Glutamatergic neuron (in vitro differentiated cells): ENCODE measurements around the gene CENPU. TPM values are rescaled to one million over a fixed set of nuclear protein-coding genes. Genes with fewer than 3 reads are reported as not detected.
"Not testable (repeated sequence)": the region's sequence is repeated elsewhere in the genome, so short reads cannot be mapped to it uniquely, and the experiment has no call there.

Experiments
- DNase-seq: peaks from one replicate; pipeline ENCODE4 v3.0.0; 2022
- H3K27ac Mint-ChIP-seq: one replicate; pipeline ENCODE4 v1.8.0; 2020; ENCODE audit warnings: mild to moderate bottlenecking, mixed read lengths, inconsistent platforms; ENCODE audit not compliant: unreplicated experiment
- H3K27me3 Mint-ChIP-seq: one replicate; pipeline ENCODE4 v1.8.0; 2020; ENCODE audit warnings: mild to moderate bottlenecking, moderate library complexity, mixed read lengths, inconsistent platforms; ENCODE audit not compliant: unreplicated experiment
- H3K36me3 Mint-ChIP-seq: one replicate; pipeline ENCODE4 v1.8.0; 2020; ENCODE audit warnings: mild to moderate bottlenecking, mixed read lengths, inconsistent platforms; ENCODE audit not compliant: unreplicated experiment
- H3K4me1 Mint-ChIP-seq: one replicate; pipeline ENCODE4 v1.8.0; 2020; ENCODE audit warnings: mild to moderate bottlenecking, low read depth, mixed read lengths, inconsistent platforms; ENCODE audit not compliant: unreplicated experiment
- H3K4me3 Mint-ChIP-seq: one replicate; pipeline ENCODE4 v1.8.0; 2020; ENCODE audit warnings: mild to moderate bottlenecking, mixed read lengths, inconsistent platforms; ENCODE audit not compliant: unreplicated experiment
- H3K9me3 Mint-ChIP-seq: one replicate; pipeline ENCODE4 v1.8.0; 2020; ENCODE audit warnings: mild to moderate bottlenecking, moderate library complexity, mixed read lengths, inconsistent platforms; ENCODE audit not compliant: unreplicated experiment
- long read RNA-seq: library from polyadenylated mRNA; unstranded; transcript quantifications from one replicate; pipeline ENCODE4 v2.0.0, GENCODE V29; 2020; ENCODE audit not compliant: unreplicated experiment
- total RNA-seq: library from RNA; stranded (reverse); fragmentation: NEBNext Ultra II Directional; extraction: Animal tissue kit (Norgen Biotek cat#: 25700); gene quantifications from one replicate; pipeline ENCODE4 v1.2.1, GENCODE V29; 2021; ENCODE audit not compliant: unreplicated experiment
- TF ChIP-seq, protein P1 (sequence below): fragments of 200-600 bp; sonication (generic); IDR thresholded peaks from one replicate; pipeline ENCODE4 v1.5.0; 2021; ENCODE audit not compliant: partially characterized antibody, unreplicated experiment

CENPU gene, protein sequence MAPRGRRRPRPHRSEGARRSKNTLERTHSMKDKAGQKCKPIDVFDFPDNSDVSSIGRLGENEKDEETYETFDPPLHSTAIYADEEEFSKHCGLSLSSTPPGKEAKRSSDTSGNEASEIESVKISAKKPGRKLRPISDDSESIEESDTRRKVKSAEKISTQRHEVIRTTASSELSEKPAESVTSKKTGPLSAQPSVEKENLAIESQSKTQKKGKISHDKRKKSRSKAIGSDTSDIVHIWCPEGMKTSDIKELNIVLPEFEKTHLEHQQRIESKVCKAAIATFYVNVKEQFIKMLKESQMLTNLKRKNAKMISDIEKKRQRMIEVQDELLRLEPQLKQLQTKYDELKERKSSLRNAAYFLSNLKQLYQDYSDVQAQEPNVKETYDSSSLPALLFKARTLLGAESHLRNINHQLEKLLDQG
- total RNA-seq, result 18.0 TPM
- long read RNA-seq, transcript CENPU-201 (13 exons, 1,998 nt), result major isoform, 13 of 15 reads
- long read RNA-seq, partial matches to known transcripts, result 1 of 15 reads
- long read RNA-seq, other reads (novel, unspliced or antisense), result 1 of 15 reads

DNA sequence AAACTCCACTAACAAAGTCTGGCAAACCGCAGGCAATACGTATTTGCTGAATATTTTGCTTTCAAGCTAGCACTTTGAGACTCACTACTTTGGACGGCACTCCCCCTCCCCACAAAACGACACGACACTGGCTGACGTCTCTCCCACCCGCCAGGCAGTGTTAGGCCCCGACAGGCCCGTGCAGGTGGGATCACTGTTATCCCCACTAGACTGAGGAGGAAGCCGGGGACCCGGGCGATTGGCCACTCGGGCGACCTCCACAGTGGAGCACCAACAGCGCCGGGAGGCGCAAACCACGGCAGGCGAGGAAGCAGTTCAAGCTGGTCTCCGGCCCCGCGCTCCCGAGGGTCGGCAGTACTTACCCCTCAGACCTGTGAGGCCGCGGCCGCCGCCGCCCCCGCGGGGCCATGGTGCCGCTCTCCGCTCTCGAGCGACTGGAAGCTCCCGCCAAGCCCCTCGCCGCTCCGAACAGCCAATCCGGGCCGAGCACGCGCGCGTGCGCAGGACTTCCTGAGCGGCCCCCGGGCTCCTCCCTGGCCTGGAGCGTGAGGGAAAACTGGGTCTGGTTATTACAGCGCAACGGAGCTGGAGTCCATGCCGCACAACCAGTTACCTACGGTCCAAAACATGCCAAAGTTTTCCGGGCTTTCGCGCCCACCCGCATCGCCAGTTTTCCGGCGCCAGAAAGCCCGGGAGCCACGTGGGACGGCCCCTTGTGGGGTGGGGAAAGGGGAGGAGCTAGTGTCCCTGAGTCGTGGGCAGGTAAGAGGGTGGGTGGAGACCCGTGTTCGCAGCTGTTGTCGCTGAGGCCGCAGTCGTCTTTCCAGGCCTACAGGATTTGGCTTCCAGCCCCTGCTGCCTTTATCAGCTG is at the start of gene CENPU:
CENPU (minus strand) TSS at position 443 of the 871 bp plus-strand sequence; CDS start at position 409, 34 bp downstream.
- TF ChIP-seq, protein P1, sequence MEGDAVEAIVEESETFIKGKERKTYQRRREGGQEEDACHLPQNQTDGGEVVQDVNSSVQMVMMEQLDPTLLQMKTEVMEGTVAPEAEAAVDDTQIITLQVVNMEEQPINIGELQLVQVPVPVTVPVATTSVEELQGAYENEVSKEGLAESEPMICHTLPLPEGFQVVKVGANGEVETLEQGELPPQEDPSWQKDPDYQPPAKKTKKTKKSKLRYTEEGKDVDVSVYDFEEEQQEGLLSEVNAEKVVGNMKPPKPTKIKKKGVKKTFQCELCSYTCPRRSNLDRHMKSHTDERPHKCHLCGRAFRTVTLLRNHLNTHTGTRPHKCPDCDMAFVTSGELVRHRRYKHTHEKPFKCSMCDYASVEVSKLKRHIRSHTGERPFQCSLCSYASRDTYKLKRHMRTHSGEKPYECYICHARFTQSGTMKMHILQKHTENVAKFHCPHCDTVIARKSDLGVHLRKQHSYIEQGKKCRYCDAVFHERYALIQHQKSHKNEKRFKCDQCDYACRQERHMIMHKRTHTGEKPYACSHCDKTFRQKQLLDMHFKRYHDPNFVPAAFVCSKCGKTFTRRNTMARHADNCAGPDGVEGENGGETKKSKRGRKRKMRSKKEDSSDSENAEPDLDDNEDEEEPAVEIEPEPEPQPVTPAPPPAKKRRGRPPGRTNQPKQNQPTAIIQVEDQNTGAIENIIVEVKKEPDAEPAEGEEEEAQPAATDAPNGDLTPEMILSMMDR, result no peak
- Mint-ChIP-seq H3K9me3 (peaks cover 2% of the 10 kb centered on the region), H3K27ac (peak within 1 kb of the TSS; percentile 90), H3K36me3 (no peaks in the 10 kb centered on the region), H3K27me3 (peaks cover 2% of the 10 kb centered on the region), H3K4me1 (peaks cover 15% of the 10 kb centered on the region), H3K4me3 (peak within 1 kb of the TSS; percentile 98)
- DNase-seq, result peak; percentile 97

DNA sequence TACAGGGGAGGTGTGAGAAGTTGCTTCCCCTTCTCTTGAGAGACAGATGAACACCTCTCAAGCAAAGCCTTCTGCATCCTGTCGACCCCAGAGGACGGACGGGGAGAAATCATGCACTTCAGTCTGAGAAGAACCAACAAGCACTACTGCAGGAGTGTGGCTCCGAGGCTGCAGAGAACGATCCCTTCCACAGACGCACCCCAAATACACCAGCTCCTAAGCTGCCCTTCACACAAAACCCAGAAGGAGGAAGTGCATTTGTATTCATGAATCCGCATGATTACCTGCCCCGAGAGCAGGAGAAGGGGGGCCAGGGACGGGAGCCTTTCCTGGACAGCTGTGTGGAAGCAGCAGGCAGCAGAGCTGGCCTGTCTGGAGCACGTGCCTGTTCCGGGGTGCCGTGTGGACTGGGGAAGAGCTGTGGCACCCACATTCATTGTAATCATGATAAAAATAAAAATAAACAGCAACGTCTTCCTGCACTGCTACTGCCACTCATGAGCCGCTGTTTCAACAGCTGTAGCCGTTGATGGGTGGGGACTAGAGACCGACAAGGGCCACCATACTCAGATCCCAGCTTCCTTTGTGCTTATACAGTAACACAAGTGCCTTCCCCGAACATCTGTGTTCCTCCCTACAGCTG is 49.0 kb upstream of the CENPU start:
- H3K27me3 Mint-ChIP-seq, result peaks cover 4% of the 10 kb centered on the region
- H3K27ac Mint-ChIP-seq, result peak overlapping the region; percentile 50
- H3K4me3 Mint-ChIP-seq, result peak overlapping the region; percentile 18
- peaks cover 19% of the 10 kb centered on the region for H3K4me1 Mint-ChIP-seq
- peaks cover 11% of the 10 kb centered on the region for H3K9me3 Mint-ChIP-seq
- TF ChIP-seq, protein P1, result no peak
- no peak for DNase-seq
- peaks cover 14% of the 10 kb centered on the region for H3K36me3 Mint-ChIP-seq

DNA sequence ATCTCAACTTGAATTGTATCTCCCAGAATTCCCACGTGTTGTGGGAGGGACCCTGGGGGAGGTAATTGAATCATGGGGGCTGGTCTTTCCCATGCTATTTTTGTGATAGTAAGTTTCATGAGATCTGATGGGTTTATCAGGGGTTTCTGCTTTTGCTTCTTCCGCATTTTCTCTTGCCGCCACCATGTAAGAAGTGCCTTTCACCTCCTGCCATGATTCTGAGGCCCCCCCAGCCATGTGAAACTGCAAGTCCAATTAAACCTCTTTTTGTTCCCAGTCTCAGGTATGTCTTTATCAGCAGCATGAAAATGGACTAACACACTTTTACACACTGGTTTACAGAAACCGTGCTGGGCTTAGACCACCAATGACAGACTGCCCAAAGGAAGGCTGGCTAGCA is 45.3 kb upstream of the CENPU start:
- not testable (repeated sequence) for DNase-seq, H3K27me3 Mint-ChIP-seq, H3K4me3 Mint-ChIP-seq, H3K27ac Mint-ChIP-seq
- Mint-ChIP-seq H3K9me3 (peaks cover 11% of the 10 kb centered on the region), H3K4me1 (peaks cover 27% of the 10 kb centered on the region), H3K36me3 (peaks cover 10% of the 10 kb centered on the region)

DNA sequence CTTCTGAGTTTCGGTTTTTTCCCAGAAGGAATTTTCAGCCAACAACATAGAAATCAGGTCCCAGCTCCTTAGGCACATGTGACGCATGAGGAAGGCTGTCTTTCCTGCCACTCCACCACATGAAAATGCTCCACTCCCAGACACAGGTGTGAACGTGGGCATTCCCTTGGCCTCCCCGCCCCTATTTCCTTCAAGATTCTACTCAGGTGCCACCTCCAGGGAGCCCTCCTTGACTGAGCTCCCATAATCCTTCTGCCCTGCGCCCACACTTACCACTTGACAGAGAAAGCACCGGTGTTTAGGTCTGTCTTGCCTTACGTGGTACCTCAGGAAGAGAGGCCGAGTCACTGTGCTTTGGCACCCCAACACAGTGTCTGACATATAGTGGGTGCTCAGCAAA is 44.4 kb upstream of the CENPU start:
- TF ChIP-seq, protein P1, result no peak
- Mint-ChIP-seq H3K4me3 (no peak overlapping the region), H3K4me1 (peaks cover 26% of the 10 kb centered on the region), H3K27me3 (no peaks in the 10 kb centered on the region), H3K27ac (no peak overlapping the region), H3K36me3 (peaks cover 10% of the 10 kb centered on the region), H3K9me3 (peaks cover 11% of the 10 kb centered on the region)
- no peak for DNase-seq

DNA sequence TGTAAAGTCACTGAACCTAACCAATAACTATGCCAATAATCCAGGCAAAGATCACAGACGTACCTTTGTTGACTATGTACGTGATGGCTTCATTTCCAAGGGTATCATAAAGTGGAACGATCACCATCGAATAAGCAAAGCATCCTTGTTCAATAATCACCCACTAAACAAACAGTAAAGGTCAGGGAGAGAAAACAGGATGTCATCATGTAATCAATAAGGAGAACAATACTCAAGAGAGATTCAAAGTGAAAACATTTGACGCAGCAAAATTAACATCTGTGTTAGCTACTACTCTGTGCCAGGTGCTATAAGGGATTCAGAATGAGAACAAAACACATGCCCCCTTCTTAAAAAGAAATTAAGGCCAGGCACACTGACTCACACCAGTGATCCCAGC is 42.9 kb upstream of the CENPU start:
- no peak for DNase-seq
- Mint-ChIP-seq H3K27ac (peak overlapping the region; percentile 44), H3K27me3 (no peaks in the 10 kb centered on the region), H3K4me1 (peaks cover 14% of the 10 kb centered on the region), H3K9me3 (peaks cover 6% of the 10 kb centered on the region), H3K4me3 (no peak overlapping the region), H3K36me3 (peaks cover 10% of the 10 kb centered on the region)
- TF ChIP-seq, protein P1, result no peak
